ENCODE results near the gene MZT2B.
"Not testable (repeated sequence)": the region's sequence is repeated elsewhere in the genome, so short reads cannot be mapped to it uniquely, and the experiment has no call there.

DNA sequence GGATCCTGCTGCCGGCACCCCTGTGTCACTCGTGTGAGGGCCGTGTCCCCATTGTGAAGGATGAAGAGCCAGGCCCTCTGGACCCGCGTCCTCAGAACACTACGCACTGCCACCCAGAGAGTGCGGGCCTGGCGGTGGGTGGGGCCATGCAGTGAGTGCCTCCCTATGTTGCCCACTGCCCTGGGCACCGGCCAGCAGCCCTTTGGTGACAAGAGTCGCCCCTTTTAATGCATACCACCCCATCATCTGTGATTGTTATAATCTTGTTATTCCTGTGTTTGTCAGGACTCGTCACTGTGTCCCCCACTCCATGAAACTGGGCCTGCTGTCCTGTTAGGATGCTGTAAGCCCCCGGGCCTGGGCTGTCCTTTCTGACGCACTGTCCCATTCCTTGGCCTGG lies 43.7 kb upstream of the MZT2B start:
- not testable (repeated sequence) for TF ChIP-seq POLR2AphosphoS5, EP300, POLR2A (IDR thresholded peaks at IDR 0.05)
- TF ChIP-seq, protein P1, sequence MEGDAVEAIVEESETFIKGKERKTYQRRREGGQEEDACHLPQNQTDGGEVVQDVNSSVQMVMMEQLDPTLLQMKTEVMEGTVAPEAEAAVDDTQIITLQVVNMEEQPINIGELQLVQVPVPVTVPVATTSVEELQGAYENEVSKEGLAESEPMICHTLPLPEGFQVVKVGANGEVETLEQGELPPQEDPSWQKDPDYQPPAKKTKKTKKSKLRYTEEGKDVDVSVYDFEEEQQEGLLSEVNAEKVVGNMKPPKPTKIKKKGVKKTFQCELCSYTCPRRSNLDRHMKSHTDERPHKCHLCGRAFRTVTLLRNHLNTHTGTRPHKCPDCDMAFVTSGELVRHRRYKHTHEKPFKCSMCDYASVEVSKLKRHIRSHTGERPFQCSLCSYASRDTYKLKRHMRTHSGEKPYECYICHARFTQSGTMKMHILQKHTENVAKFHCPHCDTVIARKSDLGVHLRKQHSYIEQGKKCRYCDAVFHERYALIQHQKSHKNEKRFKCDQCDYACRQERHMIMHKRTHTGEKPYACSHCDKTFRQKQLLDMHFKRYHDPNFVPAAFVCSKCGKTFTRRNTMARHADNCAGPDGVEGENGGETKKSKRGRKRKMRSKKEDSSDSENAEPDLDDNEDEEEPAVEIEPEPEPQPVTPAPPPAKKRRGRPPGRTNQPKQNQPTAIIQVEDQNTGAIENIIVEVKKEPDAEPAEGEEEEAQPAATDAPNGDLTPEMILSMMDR (IDR thresholded peaks at IDR 0.05): not testable (repeated sequence)
